ENCODE results near the gene POLK. TPM values are rescaled to one million over a fixed set of nuclear protein-coding genes. Genes with fewer than 3 reads are reported as not detected.

POLK gene
- total and polyA plus RNA-seq, 2 of the 4 experiments (the other 2 are of a cell fraction) = 10.4 to 24.4 TPM

GRCh38 chr5:75534734-75535133 lies 23.0 kb downstream of the POLK start:
- no peak overlapping the region for H3K4ac ChIP-seq (ENCODE audit: low read depth, low read length)
- peaks cover 9% of the 10 kb centered on the region for H4K20me1 ChIP-seq (ENCODE audit: insufficient read depth, low read length)
- no peak overlapping the region for H2AFZ ChIP-seq (replicated peaks; ENCODE audit: low read length, poor library complexity)
- in situ Hi-C loops (cut with MboI; ENCODE audit: low sequenced_read_pairs) (no loop called here), intact Hi-C loops (cut with micrococcal nuclease) (no loop called here), dilution Hi-C loops (cut with HindIII; ENCODE audit: low sequenced_read_pairs, unreplicated experiment) (no loop called here)
- H3K18ac ChIP-seq (ENCODE audit: low read depth, low read length) = no peak overlapping the region
- H2AK9ac ChIP-seq (replicated peaks; ENCODE audit: low read depth, low read length, poor library complexity) = no peak overlapping the region
- H3K23ac ChIP-seq (ENCODE audit: low read depth, low read length) = no peak overlapping the region
- no CpG with 5 or more reads among the region's 2 CpGs for WGBS, 2 experiments (ENCODE audit: extremely low coverage in 2 of 2, insufficient read length in 1 of 2)
- no peak overlapping the region for H4K8ac ChIP-seq (ENCODE audit: low read depth in 2 of 2, low read length in 2 of 2)
- no peak overlapping the region for H3K4me3 ChIP-seq (ENCODE audit: insufficient read depth, low read depth, low read length)
- no peak for ATAC-seq (ENCODE audit: low read depth)
- H3K4me2 ChIP-seq (ENCODE audit: low read depth, low read length) = no peak overlapping the region
- no peak overlapping the region for H2BK5ac ChIP-seq (ENCODE audit: low read depth, low read length, poor library complexity, severe bottlenecking)
- no peak overlapping the region for H3K9ac ChIP-seq (ENCODE audit: low read depth, low read length)
- peaks cover 3% of the 10 kb centered on the region; the same call in 1 of the 2 replicates for H3K9me3 ChIP-seq (ENCODE audit: control insufficient read depth, insufficient read depth, low read length)
- H3K56ac ChIP-seq (ENCODE audit: extremely low read depth, insufficient read depth, low read length) = no peak overlapping the region
- H2BK15ac ChIP-seq (ENCODE audit: low read depth, low read length) = no peak overlapping the region
- H2AK5ac ChIP-seq (ENCODE audit: low read depth, low read length) = no peak overlapping the region
- H2BK120ac ChIP-seq (ENCODE audit: low read depth, low read length) = peak overlapping the region; percentile 19; the same call in 1 of the 2 replicates
- no peak overlapping the region for H2BK20ac ChIP-seq (ENCODE audit: low read depth, low read length)
- TF ChIP-seq, protein P1, sequence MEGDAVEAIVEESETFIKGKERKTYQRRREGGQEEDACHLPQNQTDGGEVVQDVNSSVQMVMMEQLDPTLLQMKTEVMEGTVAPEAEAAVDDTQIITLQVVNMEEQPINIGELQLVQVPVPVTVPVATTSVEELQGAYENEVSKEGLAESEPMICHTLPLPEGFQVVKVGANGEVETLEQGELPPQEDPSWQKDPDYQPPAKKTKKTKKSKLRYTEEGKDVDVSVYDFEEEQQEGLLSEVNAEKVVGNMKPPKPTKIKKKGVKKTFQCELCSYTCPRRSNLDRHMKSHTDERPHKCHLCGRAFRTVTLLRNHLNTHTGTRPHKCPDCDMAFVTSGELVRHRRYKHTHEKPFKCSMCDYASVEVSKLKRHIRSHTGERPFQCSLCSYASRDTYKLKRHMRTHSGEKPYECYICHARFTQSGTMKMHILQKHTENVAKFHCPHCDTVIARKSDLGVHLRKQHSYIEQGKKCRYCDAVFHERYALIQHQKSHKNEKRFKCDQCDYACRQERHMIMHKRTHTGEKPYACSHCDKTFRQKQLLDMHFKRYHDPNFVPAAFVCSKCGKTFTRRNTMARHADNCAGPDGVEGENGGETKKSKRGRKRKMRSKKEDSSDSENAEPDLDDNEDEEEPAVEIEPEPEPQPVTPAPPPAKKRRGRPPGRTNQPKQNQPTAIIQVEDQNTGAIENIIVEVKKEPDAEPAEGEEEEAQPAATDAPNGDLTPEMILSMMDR (conservative IDR thresholded peaks at IDR 0.05; ENCODE audit: low read depth, low read length) = no peak
- TF ChIP-seq MAZ (IDR thresholded peaks at IDR 0.05; ENCODE audit: borderline replicate concordance, low read depth, low read length) (no peak), MXI1 (IDR thresholded peaks at IDR 0.05; ENCODE audit: borderline replicate concordance, low read depth, low read length) (no peak)
- H3K9me1 ChIP-seq (ENCODE audit: insufficient read depth, low read length) = peaks cover 9% of the 10 kb centered on the region
- POLR2A ChIA-PET (ENCODE audit: unreplicated experiment) = no interaction called here
- H3K27ac ChIP-seq (ENCODE audit: insufficient read depth, low read length) = no peak overlapping the region
- no TSS peak for BruUV-seq (replicated peaks)
- no peak overlapping the region for H4K91ac ChIP-seq (ENCODE audit: insufficient read depth, low read depth, low read length)
- no peaks in the 10 kb centered on the region for H3K27me3 ChIP-seq (ENCODE audit: control insufficient read depth, insufficient read depth, low read length)
- H3K14ac ChIP-seq (replicated peaks; ENCODE audit: low read depth, low read length) = no peak overlapping the region
- no peaks in the 10 kb centered on the region for H3K36me3 ChIP-seq (ENCODE audit: control insufficient read depth, insufficient read depth, low read length)
- no peak for DNase-seq
- H3K79me1 ChIP-seq (ENCODE audit: low read depth in 1 of 2, low read length in 2 of 2) = peaks cover 19 to 52% of the 10 kb centered on the region in 2 experiments
- CTCF ChIA-PET = no interaction called here
- no peak overlapping the region for H4K5ac ChIP-seq (ENCODE audit: low read depth, low read length)
- peaks cover 6% of the 10 kb centered on the region; the same call in 1 of the 2 replicates for H3K4me1 ChIP-seq (ENCODE audit: control insufficient read depth, insufficient read depth, low read length)
